Mucosa of gallbladder (tissue), 1 donor: Measurements from ENCODE around the gene BMS1. TPM values are rescaled to one million over a fixed set of nuclear protein-coding genes. Genes with fewer than 3 reads are reported as not detected.
"Not testable (repeated sequence)": the region's sequence is repeated elsewhere in the genome, so short reads cannot be mapped to it uniquely, and the experiment has no call there.

ENCODE experiments used
- DNase-seq: peaks from one replicate; pipeline ENCODE4 v3.0.0-alpha.2; 2020; ENCODE audit warnings: low spot score
- total RNA-seq: library from RNA; stranded (reverse); gene quantifications from one replicate; pipeline ENCODE4 v1.2.1, GENCODE V29; 2021
- donor health status: DM: no; HTN: no; CAD: no.

BMS1 gene
- total RNA-seq, 1 donor from 2014 or later = 10.4 TPM

DNA sequence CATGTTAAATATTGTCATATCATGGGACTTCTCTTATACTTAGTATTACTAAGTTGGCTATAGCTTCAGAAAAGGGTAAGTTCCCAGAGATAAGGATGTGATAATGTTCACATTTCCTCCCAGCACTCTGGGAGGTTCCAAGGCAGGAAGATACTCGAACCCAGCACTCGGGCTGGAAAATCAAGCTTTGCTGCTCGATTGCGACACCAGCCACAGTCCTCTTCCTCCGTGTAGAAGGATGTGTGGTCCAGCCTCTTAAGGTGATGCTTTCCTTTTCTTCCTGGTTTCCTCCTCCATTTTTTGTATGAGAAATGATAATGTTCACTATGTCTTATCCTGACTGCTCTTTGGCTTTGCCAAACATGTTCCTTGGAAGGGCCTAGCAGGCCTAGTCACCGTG is 3.2 kb downstream of the BMS1 start:
- DNase-seq = no peak

DNA sequence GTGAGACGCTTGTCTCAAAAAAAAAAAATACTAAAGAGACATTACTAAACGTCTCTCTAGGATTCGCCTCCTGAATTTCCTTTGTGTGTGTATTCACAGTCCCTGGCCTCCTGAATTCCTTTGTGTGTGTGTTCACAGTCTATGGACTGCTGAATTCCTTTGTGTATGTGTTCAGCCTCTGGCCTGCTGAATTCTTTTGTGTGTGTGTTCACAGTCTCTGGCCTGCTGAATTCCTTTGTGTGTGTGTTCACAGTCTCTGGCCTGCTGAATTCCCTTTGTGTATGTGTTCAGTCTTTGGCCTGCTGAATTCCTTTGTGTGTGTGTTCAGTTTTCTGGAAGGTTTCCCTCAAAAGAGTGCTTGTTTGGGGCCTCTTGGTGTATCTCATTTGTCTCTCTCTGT is 8.2 kb downstream of the BMS1 start:
- no peak for DNase-seq

GRCh38 chr10:42795701-42796100 is 13.1 kb downstream of the BMS1 start:
- no peak for DNase-seq

DNA sequence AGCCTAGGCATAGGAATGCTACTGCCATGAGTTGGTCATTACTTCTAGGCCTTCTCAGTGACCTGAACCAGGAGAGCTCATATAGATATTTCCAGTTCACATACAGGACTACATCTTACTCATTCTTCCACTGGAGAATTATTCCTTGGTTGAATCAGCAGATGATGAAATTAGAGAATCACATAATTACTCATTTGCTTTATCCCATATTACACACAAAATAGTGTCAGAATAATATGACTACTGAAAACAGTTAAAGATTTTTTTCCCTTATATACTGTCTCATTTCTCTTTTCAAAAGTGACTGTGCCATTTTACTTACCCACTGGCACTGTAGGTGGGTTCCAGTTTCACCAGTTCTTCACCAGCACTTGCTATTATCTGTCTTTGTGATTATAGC is 18.5 kb downstream of the BMS1 start:
- no peak for DNase-seq

DNA sequence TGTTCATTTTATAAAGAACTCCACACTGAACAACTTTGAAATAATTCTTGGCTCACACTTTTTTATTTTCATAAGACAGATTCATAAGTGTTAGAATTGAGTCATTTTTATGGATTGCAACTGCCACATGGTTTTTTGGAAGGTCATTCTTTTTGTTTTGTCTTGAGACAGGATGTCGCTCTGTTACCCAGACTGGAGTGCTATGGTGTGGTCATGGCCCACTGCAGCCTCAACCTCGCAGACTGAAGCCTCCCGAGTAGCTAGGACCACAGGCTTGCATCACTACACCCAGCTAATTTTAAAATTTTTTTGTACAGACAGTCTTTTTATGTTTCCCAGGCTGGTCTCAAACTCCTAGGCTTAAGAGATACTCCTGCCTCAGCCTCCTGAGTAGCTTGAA is 20.3 kb downstream of the BMS1 start:
- no peak for DNase-seq

GRCh38 chr10:42809676-42810075 is 27.1 kb downstream of the BMS1 start:
- DNase-seq = no peak

GRCh38 chr10:42812028-42812427 is 29.4 kb downstream of the BMS1 start:
- no peak for DNase-seq

DNA sequence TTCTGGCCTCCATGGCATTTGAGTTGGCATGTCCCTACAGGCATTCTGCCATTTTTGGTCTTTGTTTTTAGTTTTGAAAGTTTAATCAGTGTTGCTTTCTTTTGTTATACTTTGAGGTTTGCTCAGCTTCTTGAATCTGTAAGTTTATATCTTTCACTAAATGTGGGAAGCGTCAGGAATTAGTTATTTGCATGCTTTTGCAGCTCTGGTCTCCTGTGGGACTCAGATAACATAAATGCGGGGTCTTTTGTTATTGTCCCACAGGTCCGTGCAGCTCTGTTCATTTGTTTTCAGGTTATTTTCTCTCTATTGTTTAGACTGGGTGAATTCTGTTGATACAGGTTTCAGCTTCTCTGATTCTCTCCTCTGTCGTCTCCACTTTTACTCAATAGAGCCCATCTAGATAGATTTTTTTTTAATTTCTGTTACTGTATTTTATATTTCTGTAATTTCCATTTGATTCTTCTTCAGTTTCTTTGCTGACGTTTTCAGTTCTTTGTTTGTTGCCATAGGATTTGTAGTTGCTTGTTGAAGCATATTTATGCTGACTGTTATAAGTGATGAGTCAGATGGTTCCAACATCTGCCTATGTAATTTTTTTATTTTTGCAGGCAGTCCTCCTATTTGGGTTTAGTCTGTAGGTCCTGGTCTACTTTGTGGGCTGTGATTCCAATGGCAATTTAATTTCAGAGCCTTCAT is 31.5 kb downstream of the BMS1 start:
- not testable (repeated sequence) for DNase-seq

GRCh38 chr10:42816334-42816733 is 33.7 kb downstream of the BMS1 start:
- DNase-seq = not testable (repeated sequence)

GRCh38 chr10:42816912-42817311 is 34.3 kb downstream of the BMS1 start:
- no peak for DNase-seq

DNA sequence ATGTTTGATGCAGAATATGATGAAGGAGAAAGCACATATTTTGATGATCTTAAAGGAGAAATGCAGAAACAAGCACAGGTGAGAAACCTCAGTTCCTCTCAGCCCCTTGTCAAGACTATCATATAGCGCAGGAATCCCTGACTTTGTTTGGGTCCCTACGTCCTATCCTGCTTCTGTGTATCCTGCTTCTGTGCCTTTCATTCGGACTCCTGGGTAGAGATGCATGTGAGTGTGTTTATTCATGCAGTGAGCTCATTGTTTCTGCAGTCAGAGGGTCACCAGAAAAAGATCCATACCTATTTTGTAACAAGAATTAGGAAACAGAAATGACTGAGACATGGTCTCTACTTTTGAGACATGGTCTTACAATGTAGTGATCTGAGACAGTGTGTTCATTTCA is 34.8 kb downstream of the BMS1 start:
- not testable (repeated sequence) for DNase-seq

- DNase-seq = not testable (repeated sequence)
Observed at GRCh38 chr10:42826759-42827158, 44.2 kb downstream of the BMS1 start.

DNA sequence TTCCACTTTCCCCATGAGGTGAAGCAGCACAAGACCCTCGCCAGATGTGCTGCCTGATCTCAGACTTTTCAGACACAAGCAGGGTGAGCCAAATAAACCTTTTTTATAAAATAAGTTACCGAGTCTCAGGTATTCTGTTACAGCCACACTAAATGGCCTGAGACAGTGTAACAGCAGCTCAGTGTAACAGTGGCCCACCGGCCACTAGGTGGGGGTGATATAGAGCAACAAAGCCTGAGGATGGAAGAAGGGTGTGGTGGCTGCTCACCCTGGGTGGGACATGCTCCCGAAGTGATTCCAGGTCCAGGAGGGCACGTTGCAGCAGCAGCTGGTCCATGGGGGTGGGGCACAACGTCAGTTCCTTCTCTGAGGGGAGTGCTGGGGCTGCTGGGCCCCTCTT is 44.6 kb downstream of the BMS1 start:
- no peak for DNase-seq

GRCh38 chr10:42828391-42828790 is 45.8 kb downstream of the BMS1 start:
- not testable (repeated sequence) for DNase-seq

- no peak for DNase-seq
Observed at GRCh38 chr10:42830237-42830636, 47.6 kb downstream of the BMS1 start.

- DNase-seq = no peak
Observed at GRCh38 chr10:42836096-42836495, 53.5 kb downstream of the BMS1 start.

- no peak for DNase-seq
Observed at GRCh38 chr10:42836771-42837468, 54.3 kb downstream of the BMS1 start.

- not testable (repeated sequence) for DNase-seq
Observed at GRCh38 chr10:42844810-42845209, 62.2 kb downstream of the BMS1 start.

DNA sequence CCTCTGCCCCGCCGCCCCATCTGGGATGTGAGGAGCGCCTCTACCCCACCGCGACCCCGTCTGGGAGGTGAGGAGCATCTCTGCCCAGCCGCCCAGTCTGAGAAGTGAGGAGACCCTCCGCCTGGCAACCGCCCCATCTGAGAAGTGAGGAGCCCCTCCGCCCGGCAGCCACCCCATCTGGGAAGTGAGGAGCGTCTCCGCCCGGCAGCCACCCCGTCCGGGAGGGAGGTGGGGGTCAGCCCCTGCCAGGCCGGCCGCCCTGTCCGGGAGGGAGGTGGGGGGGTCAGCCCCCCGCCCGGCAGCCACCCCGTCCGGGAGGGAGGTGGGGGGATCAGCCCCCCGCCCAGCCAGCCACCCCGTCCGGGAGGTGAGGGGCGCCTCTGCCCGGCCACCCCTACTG is 64.7 kb downstream of the BMS1 start:
- DNase-seq = not testable (repeated sequence)

- no peak for DNase-seq
Observed at GRCh38 chr10:42850931-42851330, 68.3 kb downstream of the BMS1 start.

GRCh38 chr10:42859256-42859655 is 76.7 kb downstream of the BMS1 start:
- no peak for DNase-seq

- DNase-seq = not testable (repeated sequence)
Observed at GRCh38 chr10:42860016-42860415, 77.4 kb downstream of the BMS1 start.

DNA sequence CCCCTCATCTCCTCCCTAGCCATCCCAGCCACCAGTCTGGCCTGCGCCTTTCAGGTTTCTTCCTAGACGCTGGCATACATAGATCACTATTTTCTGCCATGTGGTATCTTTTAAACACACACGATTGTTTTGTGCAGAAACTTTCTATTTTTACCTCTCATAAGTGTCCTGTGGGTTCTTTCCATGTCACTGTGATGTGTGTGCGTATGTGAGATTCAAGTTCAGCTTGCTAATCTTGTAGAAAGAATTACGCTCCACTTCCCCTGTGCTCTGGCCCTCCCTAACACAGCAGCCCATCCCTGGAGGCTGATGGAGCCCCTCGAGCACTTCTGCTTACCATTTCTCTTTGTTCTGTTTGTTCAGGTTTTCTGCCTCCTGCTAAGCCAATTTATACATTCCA is 80.2 kb downstream of the BMS1 start:
- not testable (repeated sequence) for DNase-seq
